K562 (cell line): Measurements from ENCODE around the gene CASKIN1. TPM values are rescaled to one million over a fixed set of nuclear protein-coding genes. Genes with fewer than 3 reads are reported as not detected.

ENCODE experiments used
- CBX3 ChIP-seq, 2 experiments: IDR thresholded peaks; 1 replicate in 1 of 2; 2 replicates in 1 of 2; pipeline ENCODE4 v1.6.1; 2012; ENCODE audit warnings: inconsistent platforms in 2 of 2, low read length in 2 of 2, borderline replicate concordance in 1 of 2, control low read depth in 1 of 2
- COPS2 ChIP-seq: fragments of 450-650 bp; conservative IDR thresholded peaks from 2 replicates; pipeline ENCODE4 v1.6.1; 2016; ENCODE audit warnings: mild to moderate bottlenecking, moderate library complexity
- ILF3 ChIP-seq: fragments of 450-650 bp; IDR thresholded peaks from 2 replicates; pipeline ENCODE4 v1.6.1; 2018; ENCODE audit warnings: antibody characterized with exemption, mild to moderate bottlenecking, moderate library complexity, borderline replicate concordance
- MECOM ChIP-seq: fragments of 250-450 bp; sonication (Bioruptor Pico); IDR thresholded peaks from 2 replicates; pipeline ENCODE4 v1.8.0; 2022; ENCODE audit warnings: inconsistent platforms
- PKNOX1 ChIP-seq: fragments of 450-650 bp; IDR thresholded peaks from 2 replicates; pipeline ENCODE4 v1.6.1; 2016
- TGIF2 ChIP-seq: sonication (generic); formaldehyde crosslinking; IDR thresholded peaks from 2 replicates; pipeline ENCODE4 v1.8.1; 2022; ENCODE audit warnings: mild to moderate bottlenecking, missing genetic modification reagents, moderate library complexity
- ZBTB1 ChIP-seq: sonication (generic); formaldehyde crosslinking; IDR thresholded peaks from 2 replicates; pipeline ENCODE4 v1.8.1; 2023; ENCODE audit warnings: missing genetic modification reagents, low read depth, mild to moderate bottlenecking, borderline replicate concordance
- ZNF12 ChIP-seq: sonication (generic); formaldehyde crosslinking; IDR thresholded peaks from 2 replicates; pipeline ENCODE4 v1.4.0; 2020; ENCODE audit warnings: mild to moderate bottlenecking, missing genetic modification reagents
- ZNF140 ChIP-seq: fragments of 250-450 bp; sonication (Bioruptor Pico); IDR thresholded peaks from 2 replicates; pipeline ENCODE4 v1.8.0; 2021; ENCODE audit warnings: moderate library complexity, mild to moderate bottlenecking, inconsistent platforms
- ZNF24 ChIP-seq: fragments of 450-650 bp; IDR thresholded peaks from 2 replicates; pipeline ENCODE4 v1.6.1; 2016
- ZNF717 ChIP-seq: fragments of 250-450 bp; sonication (Bioruptor Pico); IDR thresholded peaks from 2 replicates; pipeline ENCODE4 v1.5.0; 2021
- polyA plus RNA-seq, 8 experiments: library from polyadenylated mRNA; depleted of rRNA in 4 of 8; stranded (reverse) in 5 of 8; unstranded in 3 of 8; fragments of >200 nt; fragmentation: Nextera tagmentation in 2 of 8; fragmentation: Illumina TruSeq in 1 of 8; extraction: Ambion mirVana in 2 of 8; extraction: Trizol in 1 of 8; gene quantifications; 2 replicates each; pipeline versions ENCODE4 v1.2.1 to v1.2.3, GENCODE V29; 2011 to 2014; ENCODE audit warnings: inconsistent platforms in 1 of 8, missing spikeins in 1 of 8
- total RNA-seq, 7 experiments: library from RNA; depleted of rRNA in 6 of 7; stranded (reverse); fragments of >200 nt in 6 of 7; fragmentation: Illumina TruSeq in 2 of 7; extraction: Trizol in 2 of 7; gene quantifications; 2 replicates each; pipeline versions ENCODE4 v1.2.1 to v1.2.3, GENCODE V29; 2011 to 2021; ENCODE audit warnings: low replicate concordance in 1 of 7
- TF ChIP-seq, protein P1 (sequence below): fragments of 450-650 bp; IDR thresholded peaks from 2 replicates; pipeline ENCODE4 v1.6.1; 2016; ENCODE audit warnings: antibody characterized with exemption
- TF ChIP-seq, protein P2 (sequence below): sonication (generic); formaldehyde crosslinking; IDR thresholded peaks from 2 replicates; pipeline ENCODE4 v1.8.0; 2022; ENCODE audit warnings: mild to moderate bottlenecking, missing genetic modification reagents
- TF ChIP-seq, protein P3 (sequence below): fragments of 450-650 bp; IDR thresholded peaks from 2 replicates; pipeline ENCODE4 v1.6.1; 2018; ENCODE audit not compliant: partially characterized antibody

Gene CASKIN1
- total and polyA plus RNA-seq, 9 of the 15 experiments (the other 6 are each of a cell fraction or from before 2014, with no cell fraction given), result 0.15 to 4.5 (median 1.5) TPM; not detected in 2

- TF ChIP-seq, protein P1, sequence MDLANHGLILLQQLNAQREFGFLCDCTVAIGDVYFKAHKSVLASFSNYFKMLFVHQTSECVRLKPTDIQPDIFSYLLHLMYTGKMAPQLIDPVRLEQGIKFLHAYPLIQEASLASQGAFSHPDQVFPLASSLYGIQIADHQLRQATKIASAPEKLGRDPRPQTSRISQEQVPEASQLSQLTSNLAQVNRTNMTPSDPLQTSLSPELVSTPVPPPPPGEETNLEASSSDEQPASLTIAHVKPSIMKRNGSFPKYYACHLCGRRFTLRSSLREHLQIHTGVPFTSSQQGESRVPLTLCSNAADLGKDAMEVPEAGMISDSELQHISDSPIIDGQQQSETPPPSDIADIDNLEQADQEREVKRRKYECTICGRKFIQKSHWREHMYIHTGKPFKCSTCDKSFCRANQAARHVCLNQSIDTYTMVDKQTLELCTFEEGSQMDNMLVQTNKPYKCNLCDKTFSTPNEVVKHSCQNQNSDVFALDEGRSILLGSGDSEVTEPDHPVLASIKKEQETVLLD, result no peak
- TF ChIP-seq, protein P2, sequence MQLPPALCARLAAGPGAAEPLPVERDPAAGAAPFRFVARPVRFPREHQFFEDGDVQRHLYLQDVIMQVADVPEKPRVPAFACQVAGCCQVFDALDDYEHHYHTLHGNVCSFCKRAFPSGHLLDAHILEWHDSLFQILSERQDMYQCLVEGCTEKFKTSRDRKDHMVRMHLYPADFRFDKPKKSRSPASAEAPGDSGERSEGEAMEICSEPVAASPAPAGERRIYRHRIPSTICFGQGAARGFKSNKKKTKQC (CRISPR knock-in tag), result peak; percentile 92
- no peak; the same call in 1 of the 2 replicates for TF ChIP-seq ILF3
- TF ChIP-seq, protein P3, sequence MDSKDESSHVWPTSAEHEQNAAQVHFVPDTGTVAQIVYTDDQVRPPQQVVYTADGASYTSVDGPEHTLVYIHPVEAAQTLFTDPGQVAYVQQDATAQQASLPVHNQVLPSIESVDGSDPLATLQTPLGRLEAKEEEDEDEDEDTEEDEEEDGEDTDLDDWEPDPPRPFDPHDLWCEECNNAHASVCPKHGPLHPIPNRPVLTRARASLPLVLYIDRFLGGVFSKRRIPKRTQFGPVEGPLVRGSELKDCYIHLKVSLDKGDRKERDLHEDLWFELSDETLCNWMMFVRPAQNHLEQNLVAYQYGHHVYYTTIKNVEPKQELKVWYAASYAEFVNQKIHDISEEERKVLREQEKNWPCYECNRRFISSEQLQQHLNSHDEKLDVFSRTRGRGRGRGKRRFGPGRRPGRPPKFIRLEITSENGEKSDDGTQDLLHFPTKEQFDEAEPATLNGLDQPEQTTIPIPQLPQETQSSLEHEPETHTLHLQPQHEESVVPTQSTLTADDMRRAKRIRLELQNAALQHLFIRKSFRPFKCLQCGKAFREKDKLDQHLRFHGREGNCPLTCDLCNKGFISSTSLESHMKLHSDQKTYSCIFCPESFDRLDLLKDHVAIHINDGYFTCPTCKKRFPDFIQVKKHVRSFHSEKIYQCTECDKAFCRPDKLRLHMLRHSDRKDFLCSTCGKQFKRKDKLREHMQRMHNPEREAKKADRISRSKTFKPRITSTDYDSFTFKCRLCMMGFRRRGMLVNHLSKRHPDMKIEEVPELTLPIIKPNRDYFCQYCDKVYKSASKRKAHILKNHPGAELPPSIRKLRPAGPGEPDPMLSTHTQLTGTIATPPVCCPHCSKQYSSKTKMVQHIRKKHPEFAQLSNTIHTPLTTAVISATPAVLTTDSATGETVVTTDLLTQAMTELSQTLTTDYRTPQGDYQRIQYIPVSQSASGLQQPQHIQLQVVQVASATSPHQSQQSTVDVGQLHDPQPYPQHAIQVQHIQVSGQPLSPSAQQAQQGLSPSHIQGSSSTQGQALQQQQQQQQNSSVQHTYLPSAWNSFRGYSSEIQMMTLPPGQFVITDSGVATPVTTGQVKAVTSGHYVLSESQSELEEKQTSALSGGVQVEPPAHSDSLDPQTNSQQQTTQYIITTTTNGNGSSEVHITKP, result peak; percentile 69
- TF ChIP-seq TGIF2 (CRISPR knock-in tag), result no peak; the same call in 1 of the 2 replicates
- TF ChIP-seq COPS2, result no peak
- peak; percentile 40; the same call in 1 of the 2 replicates for TF ChIP-seq ZNF24
- peak; percentile 24; the same call in 1 of the 2 replicates for TF ChIP-seq ZBTB1 (CRISPR knock-in tag)
- no peak; a peak in 1 of 3 replicates for TF ChIP-seq CBX3 (IDR thresholded peaks at IDR 0.05; ENCODE audit: borderline replicate concordance in 1 of 2, low read length in 2 of 2)
- TF ChIP-seq ZNF140 (CRISPR knock-in tag), result no peak
- TF ChIP-seq ZNF717 (CRISPR knock-in tag), result no peak
- peak; percentile 74 for TF ChIP-seq ZNF12 (CRISPR knock-in tag)
- TF ChIP-seq MECOM (CRISPR knock-in tag), result no peak
- peak; percentile 99 for TF ChIP-seq PKNOX1
Observed at GRCh38 chr16:2155091-2155950, 41.1 kb downstream of the CASKIN1 start, which contains the start of gene TRAF7 (continued).
